NCI-H1092 (cell line): ENCODE data around the gene CEP76.

Experiments
- DNase-seq: peaks from one replicate; lab custom pipeline; 2025; lab: John Stamatoyannopoulos, UW

CEP76 gene, protein sequence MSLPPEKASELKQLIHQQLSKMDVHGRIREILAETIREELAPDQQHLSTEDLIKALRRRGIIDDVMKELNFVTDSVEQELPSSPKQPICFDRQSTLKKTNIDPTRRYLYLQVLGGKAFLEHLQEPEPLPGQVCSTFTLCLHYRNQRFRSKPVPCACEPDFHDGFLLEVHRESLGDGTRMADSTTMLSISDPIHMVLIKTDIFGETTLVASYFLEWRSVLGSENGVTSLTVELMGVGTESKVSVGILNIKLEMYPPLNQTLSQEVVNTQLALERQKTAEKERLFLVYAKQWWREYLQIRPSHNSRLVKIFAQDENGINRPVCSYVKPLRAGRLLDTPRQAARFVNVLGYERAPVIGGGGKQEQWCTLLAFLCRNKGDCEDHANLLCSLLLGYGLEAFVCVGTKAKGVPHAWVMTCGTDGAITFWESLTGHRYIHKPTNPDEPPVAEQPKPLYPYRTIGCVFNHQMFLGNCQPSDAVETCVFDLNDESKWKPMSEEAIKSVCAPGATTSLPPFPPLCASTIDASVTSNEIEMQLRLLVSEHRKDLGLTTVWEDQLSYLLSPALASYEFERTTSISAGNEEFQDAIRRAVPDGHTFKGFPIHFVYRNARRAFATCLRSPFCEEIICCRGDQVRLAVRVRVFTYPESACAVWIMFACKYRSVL

DNA sequence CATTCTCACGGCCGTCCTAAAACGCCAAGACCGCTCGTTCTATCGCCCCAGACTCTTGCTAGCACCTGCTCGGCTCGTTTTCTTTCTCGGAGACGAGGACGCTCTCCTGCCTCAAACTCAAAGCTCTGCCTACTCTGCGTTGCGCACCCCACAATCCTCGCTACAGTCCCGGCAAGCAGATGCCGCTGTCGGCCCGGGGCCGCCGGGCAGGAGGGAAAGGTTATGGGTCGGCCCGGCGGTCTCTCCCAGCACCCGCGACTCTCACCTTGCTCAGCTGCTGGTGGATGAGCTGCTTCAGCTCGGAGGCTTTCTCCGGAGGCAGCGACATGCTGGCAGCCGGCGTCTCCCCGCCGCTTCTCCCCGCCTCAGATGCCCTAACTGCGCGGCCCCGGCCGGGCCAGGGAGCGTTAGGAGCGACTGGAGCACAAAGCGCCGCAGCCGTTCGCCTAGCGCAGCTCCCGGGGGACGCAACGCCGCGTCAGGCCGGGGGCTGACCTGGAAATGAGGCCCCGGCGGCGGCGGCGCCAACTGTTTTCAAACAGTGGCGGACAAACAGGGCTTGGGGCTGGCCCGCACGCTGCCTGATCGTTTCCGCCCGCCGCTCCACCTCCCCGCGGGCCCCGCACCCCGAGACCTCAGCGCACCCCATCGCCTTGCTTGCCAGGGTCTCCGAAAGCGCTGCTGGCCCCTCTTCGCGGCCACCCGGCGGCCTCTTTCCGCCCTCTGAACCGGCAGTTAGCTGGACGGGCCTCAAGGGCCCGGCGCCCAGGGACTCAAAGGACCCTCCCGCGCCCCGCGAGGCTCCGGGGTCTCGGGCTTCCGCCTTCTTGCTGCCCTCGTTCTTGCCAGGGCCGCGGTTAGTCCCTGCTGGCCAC, at the start of gene CEP76, which contains the start of gene PSMG2:
CEP76 (minus strand) TSS at position 503 of the 875 bp plus-strand sequence; CDS start at position 328, 175 bp downstream.
PSMG2 (plus strand) TSS at position 822 of the 875 bp plus-strand sequence. CDS start 66 bp downstream, outside the sequence.
- DNase-seq = peak; percentile 74

DNA sequence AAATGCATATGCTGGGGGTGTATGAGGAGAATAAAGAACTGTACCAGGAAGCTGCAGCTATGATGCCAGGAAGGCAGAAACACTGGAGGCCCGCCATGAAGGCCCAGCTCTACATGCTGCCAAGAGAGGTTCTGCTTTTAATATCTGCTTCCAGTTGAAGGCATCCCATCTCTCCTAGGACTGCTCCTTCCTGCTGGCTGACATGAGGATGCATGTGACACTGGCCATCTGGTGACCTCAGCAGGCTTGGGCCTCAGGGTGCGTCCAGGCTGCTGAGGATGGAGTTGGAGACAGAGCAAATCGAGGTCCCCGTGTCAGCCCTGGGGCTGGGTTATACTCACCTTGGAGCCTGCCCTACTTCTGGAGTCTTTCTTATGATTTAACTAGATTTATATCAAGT, 49.4 kb upstream of the CEP76 start:
- no peak for DNase-seq

DNA sequence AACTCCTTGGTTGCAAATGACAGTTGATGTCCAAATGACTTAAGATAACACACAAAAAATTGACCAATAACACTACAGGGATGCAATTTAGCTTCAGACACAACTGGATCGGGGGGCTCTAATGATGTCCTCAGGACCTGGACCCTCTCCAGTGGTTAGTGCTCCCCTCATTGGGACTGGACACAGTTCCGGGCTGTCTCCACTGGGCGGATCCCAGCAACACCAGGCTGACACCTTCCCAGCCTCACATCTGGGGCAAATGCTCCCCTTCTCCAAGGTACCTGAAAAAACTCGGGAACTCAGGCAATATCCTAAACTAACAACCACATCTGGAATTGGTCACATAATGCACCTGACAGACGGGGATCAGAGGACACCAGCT, 49.0 kb upstream of the CEP76 start:
- DNase-seq = no peak

DNA sequence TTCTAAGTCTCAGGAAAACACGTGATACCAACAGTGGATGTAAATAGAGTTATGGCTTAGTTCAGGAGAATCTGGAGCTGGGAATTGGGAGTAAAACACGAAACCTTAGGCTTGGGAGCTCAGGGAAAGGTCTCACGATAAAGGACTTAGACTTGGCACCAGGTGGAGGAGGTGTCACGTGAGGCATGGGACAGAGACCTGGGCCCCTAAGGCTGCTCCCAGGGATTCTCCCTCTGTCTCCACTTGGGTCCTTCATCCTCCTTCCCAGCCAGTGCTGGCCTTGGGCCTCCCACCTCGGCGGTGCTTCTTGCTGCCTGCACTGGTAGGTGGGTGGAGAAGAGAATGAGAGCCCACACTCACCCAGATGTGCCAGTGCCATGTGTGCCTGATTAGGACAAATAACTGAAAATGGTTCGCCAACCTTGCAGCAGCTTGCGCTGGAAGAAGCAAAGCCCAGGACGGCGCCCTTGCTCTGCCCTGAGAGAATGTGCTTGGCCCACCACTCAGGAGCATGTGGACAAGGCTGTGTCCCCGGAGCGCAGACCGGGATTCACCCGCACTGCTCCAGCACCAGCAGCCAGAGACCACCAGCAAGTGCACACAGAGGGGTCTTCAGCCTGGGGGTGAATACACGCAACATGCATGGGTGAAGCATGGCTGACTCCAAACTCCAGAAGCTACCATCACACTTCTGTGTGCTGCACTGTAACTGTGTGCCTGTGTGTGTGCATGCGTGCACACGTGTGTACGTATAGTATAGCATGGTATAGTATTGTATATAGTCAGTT, 48.4 kb upstream of the CEP76 start:
- no peak for DNase-seq

DNA sequence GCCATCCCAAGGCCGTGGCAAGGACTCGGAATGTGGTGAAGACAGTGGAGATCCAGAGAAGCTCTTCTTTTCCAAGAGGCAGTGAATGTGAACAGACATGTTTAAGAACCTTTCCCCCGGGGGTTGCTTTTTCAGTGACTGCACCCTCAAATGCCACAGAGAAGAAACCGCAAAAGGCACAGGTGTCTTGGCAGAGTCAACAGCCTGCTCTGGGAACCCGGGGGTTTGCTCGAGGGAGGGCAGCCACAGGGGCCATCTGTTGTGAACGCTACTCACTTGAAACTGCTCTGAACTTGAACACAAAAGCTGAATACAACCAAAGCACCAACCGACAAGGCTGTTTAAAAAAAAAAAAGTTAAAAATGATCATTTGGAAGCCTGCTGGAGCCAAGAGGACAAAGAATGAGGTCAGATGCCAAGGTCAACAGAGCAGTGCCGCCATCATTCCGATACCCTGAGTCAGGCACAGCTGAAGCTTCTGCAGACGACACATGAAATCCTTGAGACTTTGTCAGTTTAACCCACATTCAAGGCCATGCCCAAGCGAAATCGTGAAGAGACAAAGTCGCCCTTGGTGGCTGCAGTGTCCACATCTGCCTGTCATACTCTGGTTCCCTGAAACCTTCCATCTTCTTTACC, 47.7 kb upstream of the CEP76 start:
- DNase-seq = no peak

DNA sequence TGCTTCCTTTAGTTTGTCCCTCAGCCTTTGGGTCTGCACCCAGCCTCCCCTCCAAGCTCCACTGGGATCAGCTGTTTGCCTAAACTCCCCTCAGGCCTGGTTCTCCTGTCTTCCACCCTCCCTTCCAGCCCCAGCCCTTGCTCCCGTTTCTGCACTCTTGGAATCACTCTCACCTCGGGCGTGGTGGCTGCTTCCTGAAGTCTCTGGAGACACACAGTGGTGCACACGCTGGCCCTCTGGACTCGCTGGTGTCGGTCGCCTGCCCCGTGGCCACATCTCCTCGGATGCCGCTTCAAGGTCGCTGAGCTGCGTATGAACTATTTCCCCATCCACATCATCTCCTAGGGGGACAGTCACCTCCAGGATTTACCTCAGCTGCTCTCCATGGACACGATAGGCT, 46.6 kb upstream of the CEP76 start:
- DNase-seq = no peak

DNA sequence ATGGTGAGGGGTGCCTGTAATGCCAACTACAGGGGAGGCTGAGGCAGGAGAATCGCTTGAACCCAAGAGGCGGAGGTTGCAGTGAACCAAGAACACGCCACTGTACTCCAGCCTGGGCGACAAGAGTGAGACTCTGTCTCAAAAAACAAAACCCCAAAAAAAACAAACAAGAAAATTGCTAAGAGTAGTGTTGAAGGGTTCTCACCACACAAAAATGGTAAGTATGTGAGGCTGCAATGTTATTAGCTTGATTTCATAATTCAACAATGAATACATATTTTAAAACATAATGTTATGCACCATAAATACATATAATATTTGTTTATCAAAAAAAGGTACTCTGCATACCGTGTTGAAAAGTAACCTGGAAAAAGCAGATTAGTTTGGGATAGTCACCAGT, 46.1 kb upstream of the CEP76 start:
- DNase-seq = no peak

DNA sequence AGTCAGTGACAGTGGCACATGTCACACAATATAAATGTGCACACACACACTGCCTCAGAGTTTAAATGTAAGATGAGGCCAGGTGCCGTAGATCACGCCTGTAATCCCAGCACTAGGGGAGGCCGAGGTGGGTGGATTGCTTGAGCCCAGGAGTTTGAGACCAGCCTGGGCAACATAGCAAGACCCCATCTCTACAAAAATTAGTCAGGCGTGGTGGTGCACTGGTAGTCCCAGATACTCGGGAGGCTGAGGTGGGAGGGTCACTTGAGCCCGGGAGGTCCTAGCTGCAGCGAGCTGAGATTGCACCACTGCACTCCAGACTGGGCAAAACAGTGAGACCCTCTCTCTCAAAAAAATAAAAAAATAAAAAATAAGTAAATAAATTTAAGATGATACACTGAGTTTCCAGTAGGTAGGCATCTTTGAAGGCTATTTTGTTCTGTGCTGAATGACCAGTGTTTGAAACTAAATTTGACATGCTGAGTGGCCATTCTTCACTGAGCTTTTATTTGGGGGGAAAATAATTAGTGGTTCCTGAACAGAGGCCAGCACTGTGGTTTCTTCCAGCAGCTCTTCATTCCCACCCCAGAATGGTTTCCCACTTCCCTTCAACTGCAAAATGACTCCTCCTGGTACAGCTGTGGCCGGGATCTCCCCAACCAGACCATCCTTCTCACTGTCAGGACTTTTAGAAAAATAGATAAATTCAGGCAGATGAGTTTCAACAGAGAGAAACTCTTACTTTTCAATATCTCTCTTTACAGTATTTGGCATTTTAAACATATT, 45.2 kb upstream of the CEP76 start:
- DNase-seq = no peak

DNA sequence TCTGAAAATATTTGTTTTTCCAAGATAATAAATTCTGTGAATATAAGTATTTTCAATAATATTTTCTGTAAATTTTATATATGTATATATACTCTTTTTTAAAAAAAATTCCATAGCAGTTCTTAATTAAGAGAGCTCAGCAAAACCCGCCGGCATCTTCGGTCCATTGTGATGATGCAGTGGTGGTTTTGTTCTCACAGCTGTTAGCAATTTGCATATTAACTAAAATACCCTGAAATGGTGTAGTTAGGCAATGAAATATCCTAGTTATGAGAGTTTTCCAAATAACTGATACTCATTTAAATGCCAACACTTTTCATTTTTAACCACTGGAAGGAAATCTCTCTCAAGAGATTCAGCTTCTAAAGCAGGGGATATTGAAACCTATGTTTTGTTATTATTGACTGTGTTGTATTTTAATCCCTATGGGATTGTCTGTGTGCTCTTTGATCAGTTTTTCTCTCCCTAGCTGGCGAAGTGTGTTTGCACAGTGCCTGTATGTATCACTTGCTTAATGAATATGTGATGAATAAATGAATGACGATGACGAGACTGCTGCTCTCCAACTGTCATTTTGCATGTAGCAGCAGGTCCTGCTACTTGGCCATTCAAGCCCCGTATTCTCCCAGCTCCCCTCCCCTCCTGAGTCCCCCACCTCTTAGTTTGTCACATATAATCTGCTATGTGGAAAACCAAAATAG, 42.7 kb upstream of the CEP76 start:
- no peak for DNase-seq

DNA sequence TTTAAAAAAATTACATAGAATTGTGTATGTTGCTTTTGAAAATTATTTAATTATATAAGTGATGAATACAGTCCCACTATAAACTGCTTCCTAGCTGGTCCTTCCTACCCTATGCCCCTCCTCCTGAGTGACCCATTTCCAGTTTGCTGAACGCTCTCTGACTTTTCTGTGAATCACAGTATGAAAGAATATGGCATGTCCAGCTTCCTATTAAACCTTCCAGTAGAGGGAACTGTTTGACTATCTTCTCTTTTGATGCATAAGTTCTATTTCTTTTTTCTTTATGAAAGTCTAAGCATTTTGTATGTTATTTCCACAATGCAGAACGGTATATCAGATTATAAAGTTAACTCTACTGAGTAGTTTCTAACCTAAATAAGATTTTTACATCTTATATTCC, 41.6 kb upstream of the CEP76 start:
- DNase-seq = peak; percentile 3

DNA sequence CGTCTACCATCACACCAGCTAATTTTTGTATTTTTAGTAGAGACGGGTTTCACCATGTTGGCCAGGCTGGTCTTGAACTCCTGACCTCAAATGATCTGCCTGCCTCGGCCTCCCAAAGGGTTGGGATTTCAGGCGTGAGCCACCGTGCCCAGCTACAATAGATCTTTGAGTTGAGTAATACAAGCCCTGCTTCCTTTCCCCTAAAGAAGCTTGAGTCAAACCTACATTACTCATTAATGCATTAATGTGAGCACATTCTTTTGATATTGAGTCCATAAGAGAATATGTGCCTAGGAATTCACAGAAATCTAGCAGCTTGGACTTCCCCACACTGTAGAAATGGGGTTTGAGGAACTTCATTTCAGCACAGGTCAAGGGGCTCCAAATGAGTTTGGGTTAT, 39.9 kb upstream of the CEP76 start:
- no peak for DNase-seq

DNA sequence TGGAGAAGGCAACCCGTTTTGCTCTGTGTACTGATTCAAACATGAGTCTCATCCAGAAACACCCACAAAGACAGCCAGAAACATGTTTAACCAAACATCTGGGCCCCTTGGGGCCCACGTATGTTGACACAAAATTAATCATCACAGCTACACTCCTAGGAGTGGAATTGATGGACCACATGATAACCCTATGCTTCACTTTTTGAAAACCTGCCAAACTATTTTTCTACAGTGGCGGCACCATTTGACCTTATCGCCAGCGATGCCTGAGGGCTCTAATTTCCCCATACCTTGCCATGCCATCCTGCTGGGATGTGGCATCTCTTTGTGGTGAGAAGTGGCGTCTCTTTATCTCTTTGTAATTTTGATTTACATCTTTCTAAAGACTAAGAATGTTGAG, 38.8 kb upstream of the CEP76 start:
- no peak for DNase-seq

DNA sequence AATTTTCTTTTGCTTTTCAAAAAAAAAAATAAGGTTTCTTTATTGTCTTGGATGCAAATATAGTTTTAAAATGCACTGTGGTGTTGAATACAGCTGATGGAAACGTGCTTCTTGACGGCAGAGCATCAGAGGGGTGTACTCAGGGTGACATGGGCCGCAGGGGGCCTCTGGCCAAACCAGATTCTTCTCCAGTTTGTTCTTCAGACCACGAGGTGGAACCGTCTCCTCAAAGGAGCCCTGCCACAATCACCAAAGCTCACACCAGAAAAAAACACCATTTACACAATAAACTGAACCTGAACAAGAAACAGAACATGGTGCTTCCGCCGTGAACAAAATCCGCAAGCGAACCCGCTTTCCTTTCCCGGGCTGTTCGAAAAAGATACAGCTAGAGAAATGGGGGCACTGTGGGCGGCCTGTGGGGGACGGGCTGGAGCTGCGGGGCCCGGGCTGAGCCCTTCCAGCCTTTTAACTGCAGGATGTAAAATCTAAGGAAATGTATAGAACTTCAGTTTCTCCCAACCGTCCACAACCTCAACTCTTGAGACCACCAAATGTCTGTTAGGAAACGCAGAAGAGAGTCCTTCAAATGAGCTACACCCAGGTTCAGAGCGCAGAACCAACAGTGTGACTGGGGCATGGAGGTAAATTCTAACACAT, 34.9 kb upstream of the CEP76 start:
- DNase-seq = no peak

DNA sequence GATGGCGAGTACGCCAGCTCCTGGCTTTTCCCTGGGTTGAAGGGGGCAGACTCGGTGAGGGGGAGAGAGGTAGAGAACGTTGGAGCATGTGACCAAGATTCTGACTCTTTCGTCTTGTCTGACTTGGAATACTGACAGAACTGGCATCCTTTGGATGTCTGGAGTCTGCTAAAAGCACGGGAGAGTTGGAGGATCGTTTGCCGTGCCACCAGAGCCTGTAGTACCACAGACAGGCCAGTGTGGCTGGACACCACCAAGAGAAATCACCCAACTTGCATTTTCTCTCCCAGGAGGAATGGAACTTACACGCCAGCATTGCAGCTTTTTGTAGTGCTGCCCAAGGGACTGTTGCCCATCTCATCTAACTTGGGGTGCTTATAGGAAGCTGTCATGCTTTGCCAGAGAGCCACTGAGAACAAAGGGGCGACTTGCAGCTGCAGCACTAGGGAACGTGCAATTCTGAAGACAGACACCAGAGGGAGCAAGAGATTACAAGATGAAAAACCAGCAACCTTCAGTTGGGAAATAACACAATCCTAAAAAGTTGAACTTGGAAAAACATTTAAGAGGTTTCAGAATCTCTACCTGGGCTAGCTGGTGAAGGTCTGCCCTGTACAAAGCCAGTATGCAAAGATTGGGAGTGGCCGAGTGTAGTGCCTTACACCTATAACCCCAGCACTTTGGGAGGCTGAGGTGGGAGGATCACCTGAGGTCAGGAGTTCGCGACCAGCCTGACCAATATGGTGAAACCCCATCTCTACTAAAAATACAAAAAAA, 24.4 kb upstream of the CEP76 start:
- DNase-seq = peak; percentile 2

DNA sequence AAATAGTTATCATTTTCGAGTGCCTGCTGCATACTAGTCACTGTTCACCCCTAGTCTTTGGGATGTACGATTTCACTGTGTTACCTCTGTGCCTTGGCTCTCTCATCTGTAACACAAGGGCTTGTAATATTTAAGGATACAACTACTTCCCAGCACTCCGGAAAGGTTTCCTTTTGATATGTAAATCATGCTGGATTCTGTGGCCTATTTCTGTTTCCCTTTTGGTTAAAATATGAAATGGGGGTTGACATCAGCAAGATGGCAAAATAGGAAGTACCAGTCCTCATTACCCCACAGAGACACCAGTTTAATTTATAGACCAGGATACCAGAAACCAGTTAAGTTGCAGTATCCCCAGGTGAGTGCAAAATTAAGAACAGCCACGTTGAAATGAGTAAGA, 23.8 kb upstream of the CEP76 start:
- no peak for DNase-seq

DNA sequence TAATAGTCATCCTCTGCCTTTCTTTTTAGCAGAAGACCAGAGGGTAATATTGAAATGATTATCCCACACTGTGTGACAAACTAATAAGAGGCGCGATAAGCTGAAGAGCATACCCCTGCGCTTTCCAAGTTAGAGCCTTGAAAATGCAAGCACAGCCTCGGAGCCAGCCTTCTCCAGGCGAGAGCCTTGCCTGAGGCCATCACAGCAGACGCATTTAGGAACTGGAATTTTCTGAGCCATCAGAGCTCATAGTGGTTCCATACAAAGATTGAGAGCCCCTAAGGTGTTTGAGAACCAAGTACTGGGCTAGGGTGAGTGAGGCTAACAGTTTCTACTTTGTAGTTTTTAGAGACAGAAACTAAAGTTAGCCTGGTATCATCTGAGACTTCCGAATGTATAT, 20.2 kb upstream of the CEP76 start:
- DNase-seq = no peak

DNA sequence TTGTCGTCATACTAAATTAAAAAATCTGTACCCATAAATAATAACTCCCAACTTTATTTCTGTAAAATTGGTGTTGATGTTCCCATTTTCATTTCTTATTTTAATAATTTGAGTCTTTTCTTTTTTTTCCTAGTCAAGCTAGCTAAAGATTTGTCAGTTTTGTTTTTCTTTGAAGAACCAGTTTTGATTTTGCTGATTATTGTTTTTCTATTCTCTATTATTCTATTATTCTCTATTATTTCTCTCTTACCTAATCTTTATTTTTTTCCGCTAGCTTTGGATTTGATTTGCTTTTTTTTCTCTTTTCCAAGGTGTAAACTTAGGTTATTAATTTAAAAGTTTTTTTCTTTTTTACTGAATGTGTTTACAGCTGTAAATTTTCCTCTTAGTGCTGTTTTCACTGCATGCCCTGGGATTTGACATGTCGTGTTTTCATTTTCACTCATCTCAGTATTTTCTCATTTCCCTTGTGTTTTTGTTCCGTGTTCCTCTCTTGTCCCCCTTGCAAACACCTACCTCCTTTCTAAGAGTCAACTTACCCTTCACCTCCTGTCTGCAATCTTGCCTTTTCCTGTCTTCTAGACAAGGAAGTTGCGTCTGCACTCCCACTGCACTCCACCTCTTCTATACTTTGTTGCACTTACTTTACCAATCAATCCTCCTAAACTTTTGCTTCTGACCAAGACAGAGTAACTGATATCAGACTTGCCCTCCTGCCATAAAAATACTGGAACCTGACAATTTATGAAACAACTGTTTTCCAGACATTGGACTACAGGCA, 19.2 kb upstream of the CEP76 start:
- DNase-seq = no peak

DNA sequence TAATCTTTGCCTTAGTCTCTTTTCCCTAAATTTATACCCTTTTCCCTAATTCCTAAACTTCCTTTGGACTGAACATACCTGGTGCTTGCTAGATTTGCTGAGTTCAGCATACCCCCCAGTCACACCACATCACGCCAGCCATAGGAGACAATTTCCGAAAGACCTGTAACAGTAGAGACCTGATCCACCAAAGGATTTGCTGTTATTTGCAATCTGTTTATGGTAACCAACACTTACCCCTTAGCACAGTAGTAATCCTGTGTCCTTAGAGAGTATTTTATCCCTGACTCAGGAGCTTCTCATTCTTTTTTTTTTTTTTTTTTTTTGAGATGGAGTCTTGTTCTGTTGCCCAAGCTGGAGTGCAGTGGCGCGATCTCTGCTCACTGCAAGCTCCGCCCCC, 8.9 kb upstream of the CEP76 start:
- no peak for DNase-seq
